Measurements from ENCODE around the gene TIMP2. TPM values are rescaled to one million over a fixed set of nuclear protein-coding genes. Genes with fewer than 3 reads are reported as not detected.
"Not testable (repeated sequence)": the region's sequence is repeated elsewhere in the genome, so short reads cannot be mapped to it uniquely, and the experiment has no call there.

TIMP2 gene
- total RNA-seq, 2 experiments from 2014 or later = 2.4 to 2.6 TPM

GRCh38 chr17:78896091-78896833 lies 28.9 kb downstream of the TIMP2 start:
- CTCF ChIA-PET = interaction anchor here (0.5 kb wide), 1 partner anchor 43 kb away, joined by 3 read pairs; no protein-coding TSS in a partner anchor
- no peaks in the 10 kb centered on the region for H3K27me3 Mint-ChIP-seq
- no peak overlapping the region for H3K4me3 Mint-ChIP-seq
- POLR2A ChIA-PET = no interaction called here
- no peak for DNase-seq
- H3K36me3 Mint-ChIP-seq (ENCODE audit: low read depth) = no peaks in the 10 kb centered on the region
- no peaks in the 10 kb centered on the region for H3K9me3 Mint-ChIP-seq
- H3K27ac Mint-ChIP-seq = peak overlapping the region; percentile 46
- H3K4me1 Mint-ChIP-seq = peaks cover 16% of the 10 kb centered on the region

GRCh38 chr17:78895322-78895721 lies 29.9 kb downstream of the TIMP2 start:
- no peaks in the 10 kb centered on the region for H3K9me3 Mint-ChIP-seq
- H3K4me3 Mint-ChIP-seq = no peak overlapping the region
- H3K4me1 Mint-ChIP-seq = peaks cover 25% of the 10 kb centered on the region
- no peak for DNase-seq
- no peaks in the 10 kb centered on the region for H3K27me3 Mint-ChIP-seq
- POLR2A ChIA-PET = no interaction called here
- CTCF ChIA-PET = no interaction called here
- H3K36me3 Mint-ChIP-seq (ENCODE audit: low read depth) = no peaks in the 10 kb centered on the region
- H3K27ac Mint-ChIP-seq = no peak overlapping the region

- Mint-ChIP-seq H3K27ac (no peak overlapping the region), H3K27me3 (peaks cover 1% of the 10 kb centered on the region), H3K4me1 (peaks cover 41% of the 10 kb centered on the region), H3K4me3 (no peak overlapping the region), H3K9me3 (no peaks in the 10 kb centered on the region), H3K36me3 (ENCODE audit: low read depth) (no peaks in the 10 kb centered on the region)
- no peak for DNase-seq
- POLR2A ChIA-PET = no interaction called here
- CTCF ChIA-PET = interaction anchor here (0.6 to 0.8 kb wide), 2 partner anchors 11 to 585 kb away, joined by 3 read pairs; no protein-coding TSS in a partner anchor
These were observed 31.5 kb downstream of the TIMP2 start for GRCh38 chr17:78893684-78894083.

- H3K4me3 Mint-ChIP-seq = no peak overlapping the region
- H3K27me3 Mint-ChIP-seq = peaks cover 1% of the 10 kb centered on the region
- POLR2A ChIA-PET = no interaction called here
- H3K4me1 Mint-ChIP-seq = peaks cover 43% of the 10 kb centered on the region
- H3K9me3 Mint-ChIP-seq = no peaks in the 10 kb centered on the region
- peak overlapping the region; percentile 20 for H3K27ac Mint-ChIP-seq
- DNase-seq = no peak
- H3K36me3 Mint-ChIP-seq (ENCODE audit: low read depth) = no peaks in the 10 kb centered on the region
- CTCF ChIA-PET = no interaction called here
These were observed 32.2 kb downstream of the TIMP2 start for GRCh38 chr17:78892936-78893379.

- no peaks in the 10 kb centered on the region for H3K9me3 Mint-ChIP-seq
- POLR2A ChIA-PET = no interaction called here
- H3K27me3 Mint-ChIP-seq = peaks cover 1% of the 10 kb centered on the region
- CTCF ChIA-PET = no interaction called here
- no peaks in the 10 kb centered on the region for H3K36me3 Mint-ChIP-seq (ENCODE audit: low read depth)
- no peak for DNase-seq
- H3K4me1 Mint-ChIP-seq = peaks cover 43% of the 10 kb centered on the region
- H3K27ac Mint-ChIP-seq = peak overlapping the region; percentile 20
- no peak overlapping the region for H3K4me3 Mint-ChIP-seq
These were observed 32.7 kb downstream of the TIMP2 start for GRCh38 chr17:78892520-78892919.

- ChIA-PET CTCF (interaction anchor here (1.6 kb wide), 1 partner anchor 26 kb away, joined by 3 read pairs; no protein-coding TSS in a partner anchor), POLR2A (no interaction called here)
- no peaks in the 10 kb centered on the region for H3K9me3 Mint-ChIP-seq
- no peaks in the 10 kb centered on the region for H3K36me3 Mint-ChIP-seq (ENCODE audit: low read depth)
- no peak overlapping the region for H3K4me3 Mint-ChIP-seq
- peaks cover 1% of the 10 kb centered on the region for H3K27me3 Mint-ChIP-seq
- DNase-seq = no peak
- peak overlapping the region; percentile 91 for H3K27ac Mint-ChIP-seq
- H3K4me1 Mint-ChIP-seq = peaks cover 43% of the 10 kb centered on the region
These were observed 33.1 kb downstream of the TIMP2 start for GRCh38 chr17:78892062-78892456.

GRCh38 chr17:78891406-78892061 lies 33.7 kb downstream of the TIMP2 start:
- peak overlapping the region; percentile 91 for H3K27ac Mint-ChIP-seq
- peaks cover 43% of the 10 kb centered on the region for H3K4me1 Mint-ChIP-seq
- no peaks in the 10 kb centered on the region for H3K9me3 Mint-ChIP-seq
- H3K27me3 Mint-ChIP-seq = peaks cover 1% of the 10 kb centered on the region
- H3K4me3 Mint-ChIP-seq = no peak overlapping the region
- POLR2A ChIA-PET = no interaction called here
- H3K36me3 Mint-ChIP-seq (ENCODE audit: low read depth) = no peaks in the 10 kb centered on the region
- no peak for DNase-seq
- CTCF ChIA-PET = interaction anchor here (1.4 to 1.6 kb wide), 2 partner anchors 13 to 26 kb away, joined by 3 to 4 read pairs; no protein-coding TSS in a partner anchor

- POLR2A ChIA-PET = no interaction called here
- Mint-ChIP-seq H3K9me3 (no peaks in the 10 kb centered on the region), H3K4me1 (peaks cover 43% of the 10 kb centered on the region), H3K36me3 (ENCODE audit: low read depth) (no peaks in the 10 kb centered on the region), H3K27me3 (peaks cover 1% of the 10 kb centered on the region), H3K27ac (peak overlapping the region; percentile 91), H3K4me3 (no peak overlapping the region)
- DNase-seq = peak; percentile 73
- CTCF ChIA-PET = interaction anchor here (1.4 to 1.6 kb wide), 2 partner anchors 14 to 25 kb away, joined by 3 to 4 read pairs; no protein-coding TSS in a partner anchor
These were observed 34.7 kb downstream of the TIMP2 start for GRCh38 chr17:78890498-78890897.

GRCh38 chr17:78890096-78890495 lies 35.1 kb downstream of the TIMP2 start:
- H3K9me3 Mint-ChIP-seq; H3K27me3 Mint-ChIP-seq; H3K4me3 Mint-ChIP-seq; POLR2A ChIA-PET; CTCF ChIA-PET; DNase-seq; H3K36me3 Mint-ChIP-seq (ENCODE audit: low read depth): not testable (repeated sequence)
- Mint-ChIP-seq H3K27ac (peak overlapping the region; percentile 91), H3K4me1 (peaks cover 43% of the 10 kb centered on the region)

GRCh38 chr17:78889531-78889930 lies 35.7 kb downstream of the TIMP2 start:
- ChIA-PET POLR2A (no interaction called here), CTCF (no interaction called here)
- peaks cover 1% of the 10 kb centered on the region for H3K27me3 Mint-ChIP-seq
- H3K9me3 Mint-ChIP-seq = no peaks in the 10 kb centered on the region
- H3K27ac Mint-ChIP-seq = peak overlapping the region; percentile 91
- no peak overlapping the region for H3K4me3 Mint-ChIP-seq
- H3K36me3 Mint-ChIP-seq (ENCODE audit: low read depth) = no peaks in the 10 kb centered on the region
- H3K4me1 Mint-ChIP-seq = peaks cover 43% of the 10 kb centered on the region
- no peak for DNase-seq

GRCh38 chr17:78888941-78889518 lies 36.2 kb downstream of the TIMP2 start:
- Mint-ChIP-seq H3K27ac (peak overlapping the region; percentile 91), H3K4me1 (peaks cover 43% of the 10 kb centered on the region), H3K36me3 (ENCODE audit: low read depth) (no peaks in the 10 kb centered on the region), H3K4me3 (no peak overlapping the region), H3K27me3 (peaks cover 1% of the 10 kb centered on the region), H3K9me3 (no peaks in the 10 kb centered on the region)
- no peak for DNase-seq
- POLR2A ChIA-PET = no interaction called here
- CTCF ChIA-PET = interaction anchor here (1.2 kb wide), 1 partner anchor 13 kb away, joined by 4 read pairs; no protein-coding TSS in a partner anchor

GRCh38 chr17:78886954-78887353 lies 38.2 kb downstream of the TIMP2 start:
- Mint-ChIP-seq H3K9me3 (no peaks in the 10 kb centered on the region), H3K27me3 (peaks cover 1% of the 10 kb centered on the region), H3K27ac (no peak overlapping the region), H3K36me3 (ENCODE audit: low read depth) (no peaks in the 10 kb centered on the region), H3K4me3 (no peak overlapping the region), H3K4me1 (peaks cover 50% of the 10 kb centered on the region)
- ChIA-PET CTCF (no interaction called here), POLR2A (interaction anchor here (0.6 kb wide), 1 partner anchor 8 kb away, joined by 3 read pairs; no protein-coding TSS in a partner anchor)
- DNase-seq = no peak

- peaks cover 40% of the 10 kb centered on the region for H3K4me1 Mint-ChIP-seq
- H3K27ac Mint-ChIP-seq = no peak overlapping the region
- peaks cover 1% of the 10 kb centered on the region for H3K27me3 Mint-ChIP-seq
- H3K9me3 Mint-ChIP-seq = no peaks in the 10 kb centered on the region
- ChIA-PET CTCF (interaction anchor here (1.1 kb wide), 1 partner anchor 13 kb away, joined by 3 read pairs; no protein-coding TSS in a partner anchor), POLR2A (no interaction called here)
- H3K4me3 Mint-ChIP-seq = no peak overlapping the region
- DNase-seq = no peak
- no peaks in the 10 kb centered on the region for H3K36me3 Mint-ChIP-seq (ENCODE audit: low read depth)
These were observed 39.2 kb downstream of the TIMP2 start for GRCh38 chr17:78885956-78886355.

All from activated CD4-positive, alpha-beta T cell treated with anti-CD3 and anti-CD28 coated beads, Interleukin-2, amount 10 ng/mL, durations not matched to agents 7 days and 5 days (primary cell).